ENCODE results near the gene PRDX6. TPM values are rescaled to one million over a fixed set of nuclear protein-coding genes. Genes with fewer than 3 reads are reported as not detected.

The PRDX6 gene
- total RNA-seq, 4 donors from 2014 or later: 141 to 247 (median 175) TPM

- no peak overlapping the region for H3K27ac ChIP-seq
These were observed 44.8 kb upstream of the PRDX6 start for GRCh38 chr1:173432331-173432730.

GRCh38 chr1:173433751-173434326 lies 43.3 kb upstream of the PRDX6 start:
- H3K4me1 ChIP-seq: peaks cover 9 to 28% (median 16%) of the 10 kb centered on the region in 3 donors
- intact Hi-C loops (cut with DNase I): loop anchor here (10.0 kb wide), 1 partner anchor 51 kb away; no protein-coding TSS in a partner anchor
- no peaks in the 10 kb centered on the region for H3K9me3 ChIP-seq
- no peak overlapping the region for H3K4me3 ChIP-seq
- no peak overlapping the region for H3K27ac ChIP-seq
- H3K36me3 ChIP-seq: no peaks in the 10 kb centered on the region
- H3K27me3 ChIP-seq: no peaks in the 10 kb centered on the region
- TF ChIP-seq CTCF (IDR thresholded peaks at IDR 0.05) (no peak), POLR2A (IDR thresholded peaks at IDR 0.05) (no peak)
- WGBS, 2 donors: 74 to 78% methylated on average over 2 of the region's 2 CpGs
- DNase-seq: no peak

More at GRCh38 chr1:173432331-173432730, 44.8 kb upstream of the PRDX6 start:
- Histone ChIP-seq H3K4me1 (peaks cover 9 to 28% (median 16%) of the 10 kb centered on the region in 3 donors), H3K36me3 (no peaks in the 10 kb centered on the region), H3K9me3 (no peaks in the 10 kb centered on the region), H3K27me3 (no peaks in the 10 kb centered on the region), H3K4me3 (no peak overlapping the region)
- intact Hi-C loops (cut with DNase I): loop anchor here (10.0 kb wide), 1 partner anchor 52 kb away; no protein-coding TSS in a partner anchor
- no peak for TF ChIP-seq CTCF (IDR thresholded peaks at IDR 0.05)
- no peak for TF ChIP-seq POLR2A (IDR thresholded peaks at IDR 0.05)
- DNase-seq: no peak
- 86 to 88% methylated on average over 2 of the region's 2 CpGs for WGBS, 2 donors

- TF ChIP-seq CTCF (IDR thresholded peaks at IDR 0.05) (no peak), POLR2A (IDR thresholded peaks at IDR 0.05) (no peak)
These were observed 40.2 kb upstream of the PRDX6 start for GRCh38 chr1:173436841-173437428.

GRCh38 chr1:173438675-173439074 lies 38.5 kb upstream of the PRDX6 start:
- Histone ChIP-seq H3K36me3 (no peaks in the 10 kb centered on the region), H3K4me1 (no peaks in the 10 kb centered on the region), H3K27me3 (no peaks in the 10 kb centered on the region), H3K4me3 (no peak overlapping the region), H3K9me3 (no peaks in the 10 kb centered on the region), H3K27ac (no peak overlapping the region)
- WGBS, 2 donors: 75 to 79% methylated on average over 2 of the region's 2 CpGs
- intact Hi-C loops (cut with DNase I): loop anchor here (10.0 kb wide), 1 partner anchor 46 kb away; no protein-coding TSS in a partner anchor
- DNase-seq: no peak
- no peak for TF ChIP-seq CTCF (IDR thresholded peaks at IDR 0.05)
- TF ChIP-seq POLR2A (IDR thresholded peaks at IDR 0.05): no peak

More at GRCh38 chr1:173436841-173437428, 40.2 kb upstream of the PRDX6 start:
- 93 to 96% methylated on average over 5 of the region's 5 CpGs for WGBS, 2 donors
- H3K9me3 ChIP-seq: no peaks in the 10 kb centered on the region
- no peak for DNase-seq
- no peaks in the 10 kb centered on the region for H3K36me3 ChIP-seq
- H3K4me3 ChIP-seq: no peak overlapping the region
- no peak overlapping the region for H3K27ac ChIP-seq
- H3K4me1 ChIP-seq: no peaks in the 10 kb centered on the region
- H3K27me3 ChIP-seq: no peaks in the 10 kb centered on the region
- intact Hi-C loops (cut with DNase I): loop anchor here (10.0 kb wide), 1 partner anchor 48 kb away; no protein-coding TSS in a partner anchor

GRCh38 chr1:173440430-173440829 lies 36.7 kb upstream of the PRDX6 start:
- no peak for TF ChIP-seq POLR2A (IDR thresholded peaks at IDR 0.05)
- TF ChIP-seq CTCF (IDR thresholded peaks at IDR 0.05): no peak
- no peak overlapping the region for H3K27ac ChIP-seq
- no peak for DNase-seq
- intact Hi-C loops (cut with DNase I): no loop called here
- H3K9me3 ChIP-seq: no peaks in the 10 kb centered on the region
- WGBS, 2 donors: 88 to 95% methylated on average over 1 of the region's 1 CpG
- peaks cover 0 to 7% (median 3%) of the 10 kb centered on the region in 3 donors for H3K4me1 ChIP-seq
- H3K36me3 ChIP-seq: no peaks in the 10 kb centered on the region
- H3K4me3 ChIP-seq: no peak overlapping the region
- no peaks in the 10 kb centered on the region for H3K27me3 ChIP-seq
